Measurements from ENCODE around the gene F5.
"Not testable (repeated sequence)": the region's sequence is repeated elsewhere in the genome, so short reads cannot be mapped to it uniquely, and the experiment has no call there.

The F5 gene

DNA sequence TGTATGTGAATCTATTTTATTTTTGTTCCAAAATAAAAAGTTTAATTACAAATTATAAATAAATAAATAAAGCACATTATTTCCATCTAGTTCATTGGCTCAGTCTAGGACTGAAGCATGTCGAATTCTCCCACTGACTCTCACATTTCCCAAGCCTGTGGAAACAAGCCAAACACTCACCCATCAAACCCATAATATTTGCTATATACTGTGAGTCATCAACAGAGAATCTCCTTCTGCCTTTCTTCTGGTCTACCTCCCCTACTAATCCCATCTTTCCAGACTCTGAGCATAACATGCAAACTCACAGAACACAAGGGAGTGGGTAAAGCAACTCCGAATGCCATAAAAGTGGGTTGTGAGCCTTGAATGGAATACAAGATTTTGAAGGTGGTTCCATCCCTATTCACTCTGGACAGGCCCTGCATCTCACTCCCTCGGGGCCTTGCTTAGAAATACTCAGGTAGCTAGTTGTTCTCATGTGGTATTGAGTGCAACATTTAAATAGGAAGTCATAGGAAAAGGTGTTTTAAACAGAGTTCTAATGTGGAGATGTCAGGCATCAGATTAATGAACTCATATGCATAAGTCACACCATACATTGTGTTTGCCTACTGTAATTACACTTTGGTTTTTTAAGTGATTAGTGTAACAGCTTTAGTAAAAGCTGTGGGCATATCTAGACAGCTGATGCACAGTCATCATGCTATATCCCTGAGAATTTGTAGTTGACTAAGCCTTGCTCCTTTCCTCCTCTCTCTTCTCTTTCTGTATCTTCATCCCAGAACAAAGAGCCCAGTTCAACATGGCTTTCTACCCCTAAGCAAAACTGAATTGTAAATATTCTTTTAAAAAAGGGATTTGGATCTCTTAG, 47.0 kb downstream of the F5 start:
- no peak for DNase-seq

DNA sequence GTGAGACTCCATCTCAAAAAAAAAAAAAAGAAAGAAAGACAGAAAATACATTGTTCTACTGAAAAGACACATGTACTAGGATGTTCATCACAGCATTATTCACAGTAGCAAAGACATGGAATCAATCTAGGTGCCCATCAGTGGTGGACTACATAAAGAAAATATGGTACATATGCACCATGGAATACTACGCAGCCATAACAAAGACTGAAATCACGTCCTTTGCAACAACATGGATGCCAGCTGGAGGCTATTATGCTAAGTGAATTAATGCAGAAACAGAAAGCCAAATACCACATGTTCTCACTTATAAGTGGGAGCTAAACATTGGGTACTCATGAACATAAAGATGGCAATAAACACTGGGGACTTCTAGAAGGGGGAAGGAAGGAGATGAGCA, 51.6 kb downstream of the F5 start:
- DNase-seq = no peak

- DNase-seq = not testable (repeated sequence)
Observed at GRCh38 chr1:169533528-169534190, 52.6 kb downstream of the F5 start.

DNA sequence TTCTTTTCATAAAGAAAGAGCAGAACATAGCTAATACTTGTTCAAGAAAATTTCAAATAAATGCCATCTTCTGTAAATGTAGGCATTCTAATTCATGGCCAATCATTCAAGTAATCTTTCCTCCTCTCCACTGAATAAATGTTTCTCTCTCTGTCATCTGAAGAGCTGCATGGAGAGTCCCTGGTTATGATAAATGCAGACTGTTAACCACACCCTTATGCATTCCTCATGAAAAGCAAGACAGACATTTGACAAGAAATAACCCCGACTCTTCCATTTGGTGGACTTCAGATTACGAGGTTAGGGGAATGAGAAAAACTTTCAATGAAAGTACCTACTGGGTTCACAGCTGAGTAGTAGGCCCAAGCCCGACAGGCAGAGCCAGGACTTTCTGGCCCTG, 55.8 kb downstream of the F5 start:
- no peak for DNase-seq

DNA sequence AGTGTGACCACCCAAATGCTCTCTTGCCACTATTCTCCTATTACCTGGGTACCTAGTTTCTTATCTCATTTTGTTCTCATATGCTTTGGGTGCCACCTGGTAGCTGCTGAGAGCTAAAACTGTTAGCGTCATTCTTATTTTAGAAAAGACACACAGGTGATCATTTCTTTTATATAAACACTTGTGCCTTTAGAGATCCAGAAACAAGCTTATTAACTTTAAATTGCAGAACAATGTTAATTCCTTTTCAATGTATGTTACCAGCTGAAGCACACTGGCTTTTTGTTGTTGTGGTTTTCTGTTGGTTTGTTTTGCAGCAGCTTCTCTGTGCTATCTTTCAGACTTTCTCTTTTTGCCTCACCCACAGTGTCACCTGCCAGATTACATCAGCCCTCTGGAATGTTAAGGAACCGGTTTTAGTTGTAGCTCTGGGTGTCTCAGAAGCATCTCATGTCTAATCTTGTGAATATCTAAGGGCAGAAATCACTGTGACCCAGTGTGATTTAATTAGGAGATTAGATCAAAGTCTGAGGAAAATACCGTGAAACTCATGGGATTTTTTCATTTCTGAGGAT, 57.1 kb downstream of the F5 start:
- no peak for DNase-seq

DNA sequence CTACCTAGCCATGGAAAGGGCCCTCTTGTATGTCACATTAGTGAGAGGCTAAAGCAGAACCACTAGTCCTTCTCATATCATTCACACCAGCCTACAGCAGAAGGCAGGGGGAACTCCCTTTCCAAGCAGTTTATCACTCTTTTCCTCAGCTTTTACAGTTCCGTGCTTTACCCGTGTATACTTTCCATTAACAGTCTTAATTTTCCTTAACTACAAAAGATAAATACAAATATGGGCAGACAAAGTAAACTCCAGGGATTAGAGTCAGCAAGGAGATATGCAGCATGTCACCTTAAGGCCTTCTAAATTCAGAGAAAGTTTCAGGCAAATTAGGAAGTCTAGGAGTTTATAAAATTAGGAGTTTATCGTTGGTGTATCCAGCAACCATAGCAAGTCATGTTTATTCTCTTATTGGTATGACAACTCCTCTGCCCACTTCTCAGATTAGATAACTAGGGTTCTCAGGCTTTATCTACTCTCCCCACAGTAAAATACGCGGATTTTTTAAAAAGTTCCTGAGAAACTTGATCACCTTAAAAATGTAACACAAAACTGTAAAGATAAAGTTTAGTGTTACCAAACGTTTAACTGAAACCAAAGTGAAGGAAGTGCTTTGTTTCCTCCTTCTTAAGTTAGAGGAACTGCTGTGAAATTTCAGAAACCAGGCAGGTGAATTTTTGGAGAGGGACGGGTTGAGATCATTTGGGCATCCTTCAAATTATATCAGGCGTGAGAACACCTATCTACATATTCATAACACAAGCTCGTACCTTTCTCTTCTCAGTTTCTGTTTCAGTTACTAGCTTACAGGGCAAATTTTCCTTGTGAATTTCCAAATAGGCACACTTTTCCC, 57.8 kb downstream of the F5 start:
- no peak for DNase-seq

GRCh38 chr1:169527451-169528214, 58.6 kb downstream of the F5 start:
- no peak for DNase-seq

- DNase-seq = no peak
Observed at GRCh38 chr1:169527001-169527400, 59.3 kb downstream of the F5 start.

GRCh38 chr1:169526120-169526832, 60.0 kb downstream of the F5 start:
- DNase-seq = no peak

- DNase-seq = no peak
Observed at GRCh38 chr1:169525391-169525790, 60.9 kb downstream of the F5 start.

- DNase-seq = no peak
Observed at GRCh38 chr1:169523904-169524303, 62.4 kb downstream of the F5 start.

DNA sequence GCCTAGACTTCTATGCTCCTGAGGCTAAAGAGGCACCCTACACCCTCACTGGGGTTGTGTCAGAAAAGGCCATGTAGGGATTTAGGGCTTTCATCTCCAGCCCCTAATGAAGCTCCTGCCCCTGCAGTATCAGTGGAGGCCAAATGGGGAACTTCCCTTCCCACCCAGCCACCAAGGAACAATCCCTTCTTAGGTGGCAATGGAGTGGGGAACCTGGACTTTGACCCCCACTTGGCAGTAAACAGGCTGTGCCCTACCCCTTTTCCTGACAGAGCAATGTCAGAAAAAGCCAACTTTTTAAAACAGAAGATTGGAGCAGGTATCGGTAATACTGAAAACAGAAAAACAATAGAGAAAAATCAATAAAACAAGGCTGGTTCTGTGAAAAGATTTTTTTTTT, 65.1 kb downstream of the F5 start:
- no peak for DNase-seq

- no peak for DNase-seq
Observed at GRCh38 chr1:169517558-169518186, 68.6 kb downstream of the F5 start.

DNA sequence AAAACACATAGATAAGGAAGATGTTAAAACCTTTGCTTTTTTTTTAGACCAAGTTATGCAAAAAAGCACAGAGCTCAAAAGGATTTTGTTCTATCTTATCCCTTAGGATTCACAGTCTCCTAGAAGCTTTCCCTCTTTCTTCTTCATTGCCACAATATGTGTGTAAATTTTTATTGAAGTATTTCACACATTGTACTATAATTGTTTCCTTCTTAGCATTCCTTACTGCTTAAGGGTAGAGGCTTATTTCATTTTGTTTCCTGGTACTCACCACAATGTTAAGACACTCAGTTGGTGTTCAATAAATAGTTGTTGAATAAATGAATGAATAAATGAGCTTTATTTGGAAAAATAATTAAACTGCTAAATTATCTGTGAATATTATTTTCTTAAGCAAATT, 70.6 kb downstream of the F5 start:
- DNase-seq = no peak

DNA sequence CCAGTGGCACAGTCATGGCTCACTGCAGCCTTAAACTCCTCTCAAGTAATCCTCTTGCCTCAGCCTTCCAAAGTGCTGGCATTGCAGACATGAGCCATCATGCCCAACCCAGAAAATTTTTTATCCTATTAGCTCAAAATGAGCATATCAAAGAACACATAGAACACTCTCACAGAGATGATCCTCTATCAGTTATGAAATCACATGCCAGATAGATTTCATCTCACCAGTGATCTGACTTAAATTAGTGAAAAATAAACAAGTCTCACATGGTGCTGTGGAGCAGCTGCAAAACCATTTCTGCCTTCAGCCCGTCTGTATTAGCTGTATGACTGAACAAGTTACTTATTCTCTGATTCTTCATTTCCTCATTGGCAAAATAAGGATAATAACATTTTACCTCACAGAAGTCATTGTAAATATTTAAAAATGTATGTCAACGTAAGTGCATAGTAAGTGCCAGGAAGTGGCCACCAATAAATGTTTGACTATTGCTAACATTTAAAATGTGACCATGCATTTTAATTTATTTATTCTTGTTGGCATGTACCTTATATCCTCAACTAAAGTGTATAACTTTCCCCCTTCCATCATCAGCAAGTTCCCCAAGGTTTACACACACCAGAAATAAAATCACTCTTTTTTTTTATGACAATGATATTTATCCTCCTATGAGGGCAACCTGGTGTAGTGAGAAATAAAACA, 71.6 kb downstream of the F5 start:
- no peak for DNase-seq

DNA sequence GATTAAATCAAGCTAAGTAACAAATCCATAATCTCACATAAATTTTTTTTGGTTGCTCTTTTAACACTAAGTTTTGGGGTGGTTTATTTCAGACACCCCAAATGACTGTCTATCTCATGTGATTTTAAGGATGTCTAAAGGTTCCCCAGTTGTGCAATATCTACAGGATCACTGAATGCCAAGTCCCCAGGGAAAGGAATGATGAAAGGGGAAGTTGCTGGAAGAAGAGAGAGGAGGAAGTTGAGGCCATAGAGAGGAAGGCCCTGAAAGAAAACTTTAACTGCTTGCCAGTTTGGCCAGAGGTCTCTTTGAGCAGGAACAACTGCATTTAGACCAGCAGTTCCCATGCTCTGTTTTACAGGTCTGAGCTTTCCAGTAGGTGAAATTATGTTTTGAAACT, 73.1 kb downstream of the F5 start:
- DNase-seq = no peak

DNA sequence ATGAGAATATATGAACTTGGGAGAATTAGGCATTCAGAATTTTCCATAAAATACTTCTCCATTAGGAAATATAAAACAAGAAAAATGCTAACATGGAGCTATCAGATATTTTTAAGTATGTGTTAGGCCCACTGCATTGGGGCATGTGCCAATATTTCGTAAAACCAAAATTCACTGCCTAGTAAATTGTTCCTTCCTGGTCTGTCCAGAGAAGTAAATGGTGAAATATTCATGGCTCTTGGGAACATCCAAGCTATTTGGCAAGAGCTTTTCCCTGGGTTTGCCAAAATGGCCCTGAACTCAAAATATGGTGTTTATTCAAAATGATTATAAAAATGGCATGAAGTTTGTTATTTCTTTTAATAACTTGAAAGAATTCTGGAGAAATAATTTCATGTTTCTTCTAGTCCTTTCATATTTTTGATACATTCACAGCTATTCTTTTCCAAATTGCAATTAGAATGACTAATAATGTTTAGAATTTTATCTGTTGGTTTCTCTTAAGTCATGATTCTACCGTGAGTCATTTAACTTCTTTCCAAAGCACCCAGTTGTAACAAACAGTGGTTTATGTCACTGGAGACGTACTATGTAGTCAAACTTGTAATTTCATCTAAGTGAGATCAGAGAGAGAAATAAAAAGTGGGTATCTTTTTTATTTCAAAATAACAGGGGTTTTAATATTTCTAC, 74.8 kb downstream of the F5 start:
- DNase-seq = no peak

DNA sequence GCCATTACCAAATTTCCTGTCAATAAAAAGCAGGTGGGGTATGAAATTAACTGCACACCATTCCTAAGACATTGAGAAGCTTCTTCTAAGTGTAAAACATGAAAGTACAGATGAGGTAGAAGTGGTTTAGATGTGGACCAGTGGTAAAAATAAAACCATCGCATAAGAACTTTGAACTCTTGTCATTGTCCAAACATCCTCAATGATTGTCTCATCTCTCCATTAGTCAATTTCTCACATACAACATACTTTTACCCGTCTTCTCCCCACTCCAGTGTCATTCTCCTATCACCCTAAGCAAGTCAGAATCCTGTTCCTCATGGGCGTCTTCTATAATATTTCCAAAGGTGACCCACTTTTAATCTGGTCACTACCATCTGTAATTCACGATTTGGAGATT, 76.2 kb downstream of the F5 start:
- DNase-seq = no peak

DNA sequence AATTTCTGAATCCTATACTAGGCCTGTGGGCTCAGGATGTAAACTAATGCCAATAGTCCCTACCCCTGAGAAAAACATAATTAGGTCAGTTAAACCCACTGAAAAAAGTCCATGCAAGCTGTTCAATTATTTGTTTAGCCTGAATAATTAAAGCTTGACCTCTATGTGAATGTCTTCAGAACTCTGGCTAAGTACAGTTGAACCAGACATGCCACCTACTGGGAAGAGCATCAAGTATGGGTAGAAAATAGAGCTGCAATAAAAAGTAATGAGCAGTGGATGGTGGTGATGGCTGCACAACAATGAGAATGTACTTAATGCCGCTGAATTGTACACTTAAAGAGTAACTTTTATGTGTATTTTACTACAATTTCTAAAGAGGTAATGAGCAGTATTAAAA, 76.9 kb downstream of the F5 start:
- no peak for DNase-seq

Data from CD4-positive, alpha-beta T cell treated with Interleukin-17A for 4 hours (primary cell).